ENCODE results near the gene MAP1S.
"Not testable (repeated sequence)": the region's sequence is repeated elsewhere in the genome, so short reads cannot be mapped to it uniquely, and the experiment has no call there.

Gene MAP1S

GRCh38 chr19:17764348-17764747 lies 45.1 kb downstream of the MAP1S start:
- no peak for DNase-seq

- no peak for DNase-seq
Measured at GRCh38 chr19:17765069-17765618, 45.9 kb downstream of the MAP1S start.

GRCh38 chr19:17766543-17767131 lies 47.4 kb downstream of the MAP1S start:
- peak; percentile 17 for DNase-seq

GRCh38 chr19:17767559-17767958 lies 48.3 kb downstream of the MAP1S start:
- DNase-seq = no peak

GRCh38 chr19:17770613-17771012 lies 51.3 kb downstream of the MAP1S start:
- no peak for DNase-seq

GRCh38 chr19:17772172-17772571 lies 52.9 kb downstream of the MAP1S start:
- no peak for DNase-seq

GRCh38 chr19:17775245-17775927 lies 56.1 kb downstream of the MAP1S start:
- DNase-seq = no peak

GRCh38 chr19:17775991-17776803 lies 56.9 kb downstream of the MAP1S start:
- no peak for DNase-seq

GRCh38 chr19:17777840-17778239 lies 58.6 kb downstream of the MAP1S start:
- not testable (repeated sequence) for DNase-seq

- DNase-seq = no peak
Measured at GRCh38 chr19:17778251-17778967, 59.1 kb downstream of the MAP1S start.

GRCh38 chr19:17778968-17779929 lies 60.0 kb downstream of the MAP1S start:
- DNase-seq = no peak

GRCh38 chr19:17780781-17781180 lies 61.5 kb downstream of the MAP1S start:
- no peak for DNase-seq

- DNase-seq = not testable (repeated sequence)
Measured at GRCh38 chr19:17783721-17784120, 64.4 kb downstream of the MAP1S start.

Data from T1000 (cell line).